ENCODE results near the gene DHCR7. TPM values are rescaled to one million over a fixed set of nuclear protein-coding genes. Genes with fewer than 3 reads are reported as not detected.
A peak's percentile ranks its signal among the peaks of the same experiment; 100 is the strongest.

Gene DHCR7
- total RNA-seq, 2 experiments from 2014 or later: 66.4 to 68.9 TPM

DNA sequence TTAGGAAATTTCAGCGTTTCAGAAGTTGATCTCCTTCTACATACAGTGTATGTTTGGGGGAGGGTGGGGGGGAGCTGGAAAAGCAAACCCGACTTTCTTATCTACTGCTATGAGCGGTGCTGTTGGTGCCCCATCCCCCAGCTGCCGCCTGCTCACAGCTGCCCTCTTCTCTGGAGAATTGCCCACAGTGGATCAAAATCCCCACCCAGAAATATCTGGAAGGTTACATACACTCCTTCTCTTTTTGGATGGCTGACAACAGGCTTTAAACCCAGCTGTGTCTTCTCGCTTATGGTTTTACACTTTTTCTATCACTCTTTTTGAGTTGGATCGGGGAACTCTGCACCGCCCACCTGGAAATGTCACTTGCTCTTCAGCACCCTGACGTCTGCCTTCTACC, 56.4 kb downstream of the DHCR7 start:
- H3K4me1 Mint-ChIP-seq (ENCODE audit: low read depth): no peaks in the 10 kb centered on the region
- CTCF ChIA-PET: no interaction called here
- TF ChIP-seq, protein P1, sequence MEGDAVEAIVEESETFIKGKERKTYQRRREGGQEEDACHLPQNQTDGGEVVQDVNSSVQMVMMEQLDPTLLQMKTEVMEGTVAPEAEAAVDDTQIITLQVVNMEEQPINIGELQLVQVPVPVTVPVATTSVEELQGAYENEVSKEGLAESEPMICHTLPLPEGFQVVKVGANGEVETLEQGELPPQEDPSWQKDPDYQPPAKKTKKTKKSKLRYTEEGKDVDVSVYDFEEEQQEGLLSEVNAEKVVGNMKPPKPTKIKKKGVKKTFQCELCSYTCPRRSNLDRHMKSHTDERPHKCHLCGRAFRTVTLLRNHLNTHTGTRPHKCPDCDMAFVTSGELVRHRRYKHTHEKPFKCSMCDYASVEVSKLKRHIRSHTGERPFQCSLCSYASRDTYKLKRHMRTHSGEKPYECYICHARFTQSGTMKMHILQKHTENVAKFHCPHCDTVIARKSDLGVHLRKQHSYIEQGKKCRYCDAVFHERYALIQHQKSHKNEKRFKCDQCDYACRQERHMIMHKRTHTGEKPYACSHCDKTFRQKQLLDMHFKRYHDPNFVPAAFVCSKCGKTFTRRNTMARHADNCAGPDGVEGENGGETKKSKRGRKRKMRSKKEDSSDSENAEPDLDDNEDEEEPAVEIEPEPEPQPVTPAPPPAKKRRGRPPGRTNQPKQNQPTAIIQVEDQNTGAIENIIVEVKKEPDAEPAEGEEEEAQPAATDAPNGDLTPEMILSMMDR (IDR thresholded peaks at IDR 0.05): no peak

DNA sequence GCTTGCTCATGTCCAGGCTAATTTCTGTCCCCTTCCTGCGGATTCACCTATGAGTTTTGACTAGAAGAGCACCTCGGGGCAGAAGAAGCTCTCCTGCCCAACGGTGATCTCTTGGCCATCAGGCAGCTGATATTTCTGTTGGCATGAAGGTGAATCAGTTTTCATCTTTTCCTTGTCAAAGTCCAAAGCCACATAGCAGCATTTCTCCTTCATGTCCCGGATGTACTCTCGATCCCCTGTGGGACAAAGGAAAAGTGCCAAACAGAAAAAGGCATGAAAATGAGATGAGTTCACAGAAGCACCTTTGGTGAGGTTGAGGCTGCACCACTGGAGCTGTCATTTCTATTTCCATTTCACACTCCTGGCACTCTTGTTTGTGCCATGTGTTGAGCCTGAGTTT, 56.8 kb downstream of the DHCR7 start:
- CTCF ChIA-PET: no interaction called here
- Mint-ChIP-seq H3K4me3 (no peak overlapping the region), H3K9me3 (no peaks in the 10 kb centered on the region), H3K4me1 (ENCODE audit: low read depth) (no peaks in the 10 kb centered on the region), H3K27ac (no peak overlapping the region), H3K27me3 (peaks cover 6% of the 10 kb centered on the region), H3K36me3 (ENCODE audit: low read depth) (no peaks in the 10 kb centered on the region)
- POLR2A ChIA-PET: no interaction called here
- TF ChIP-seq, protein P1 (IDR thresholded peaks at IDR 0.05): no peak
- no peak for DNase-seq
- intact Hi-C loops (cut with micrococcal nuclease): no loop called here
- ATAC-seq: no peak

More for the DNA sequence above, 56.4 kb downstream of the DHCR7 start:
- H3K9me3 Mint-ChIP-seq: no peaks in the 10 kb centered on the region
- DNase-seq (no peak), ATAC-seq (no peak)
- H3K27me3 Mint-ChIP-seq: peaks cover 6% of the 10 kb centered on the region
- H3K4me3 Mint-ChIP-seq: no peak overlapping the region
- no peaks in the 10 kb centered on the region for H3K36me3 Mint-ChIP-seq (ENCODE audit: low read depth)
- POLR2A ChIA-PET: no interaction called here
- no peak overlapping the region for H3K27ac Mint-ChIP-seq
- intact Hi-C loops (cut with micrococcal nuclease): no loop called here

DNA sequence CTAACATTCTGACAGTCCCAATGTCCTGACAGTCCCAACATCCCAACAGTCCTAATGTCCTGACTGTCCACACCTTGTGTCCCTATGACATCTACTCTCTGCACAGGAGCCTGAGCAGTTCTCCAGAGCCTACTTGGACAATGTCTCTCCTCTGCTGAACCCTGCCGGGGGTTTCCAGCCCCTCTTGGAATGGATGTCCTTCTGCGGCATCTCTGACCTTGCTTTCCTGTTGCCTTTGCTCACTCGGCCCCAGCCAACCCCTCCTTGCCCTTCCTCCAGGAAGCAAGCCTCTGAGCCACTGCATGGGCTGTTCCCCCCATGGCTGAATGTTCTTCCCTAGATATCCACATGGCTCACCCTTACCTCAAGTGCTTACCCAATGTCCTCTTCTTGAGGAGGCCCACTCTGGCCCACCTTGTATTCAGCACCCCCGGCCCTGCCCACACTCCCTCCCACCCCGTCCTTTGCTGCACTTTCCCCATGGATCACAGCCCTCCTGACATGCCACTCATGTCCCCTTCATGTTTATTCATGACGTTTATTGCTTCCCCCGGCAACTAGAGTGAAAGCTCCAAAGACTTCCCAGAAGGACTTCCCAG, 59.5 kb downstream of the DHCR7 start:
- TF ChIP-seq, protein P1 (IDR thresholded peaks at IDR 0.05): no peak
- Mint-ChIP-seq H3K27ac (no peak overlapping the region), H3K36me3 (ENCODE audit: low read depth) (no peaks in the 10 kb centered on the region), H3K9me3 (no peaks in the 10 kb centered on the region), H3K27me3 (peaks cover 7% of the 10 kb centered on the region), H3K4me3 (no peak overlapping the region), H3K4me1 (ENCODE audit: low read depth) (no peaks in the 10 kb centered on the region)
- CTCF ChIA-PET: no interaction called here
- DNase-seq (peak; percentile 11), ATAC-seq (peak; percentile 56)
- intact Hi-C loops (cut with micrococcal nuclease): no loop called here
- POLR2A ChIA-PET: no interaction called here

DNA sequence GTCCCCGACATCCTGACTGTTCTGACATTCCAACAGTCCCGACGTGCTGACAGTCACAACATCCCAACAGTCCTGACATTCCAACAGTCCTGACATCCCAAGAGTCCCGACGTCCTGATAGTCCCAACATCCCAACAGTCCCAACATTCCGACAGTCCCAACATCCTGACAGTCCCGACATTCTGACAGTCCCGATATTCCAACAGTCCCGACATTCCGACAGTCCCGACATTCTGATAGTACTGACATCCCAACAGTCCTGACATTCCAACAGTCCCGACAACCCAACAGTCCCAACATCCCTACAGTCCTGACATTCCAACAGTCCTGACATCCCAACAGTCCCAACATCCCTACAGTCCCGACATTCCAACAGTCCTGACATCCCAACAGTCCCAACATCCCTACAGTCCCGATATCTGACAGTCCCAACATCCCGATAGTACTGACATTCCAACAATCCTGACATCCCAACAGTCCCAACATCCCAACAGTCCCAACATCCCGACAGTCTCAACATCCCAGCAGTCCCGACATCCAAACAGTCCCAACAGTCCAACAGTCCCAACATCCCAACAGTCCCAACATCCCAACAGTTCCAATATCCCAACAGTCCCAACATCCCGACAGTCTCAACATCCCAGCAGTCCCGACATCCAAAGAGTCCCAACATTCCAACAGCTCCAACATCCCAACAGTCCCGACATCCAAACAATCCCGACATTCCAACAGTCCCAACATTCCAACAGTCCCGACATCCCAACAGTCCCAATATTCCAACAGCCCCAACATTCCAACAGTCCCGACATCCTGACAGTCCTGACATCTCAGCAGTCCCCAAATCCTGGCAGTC, 60.2 kb downstream of the DHCR7 start:
- DNase-seq: no peak
- Mint-ChIP-seq H3K9me3 (no peaks in the 10 kb centered on the region), H3K27ac (no peak overlapping the region), H3K36me3 (ENCODE audit: low read depth) (no peaks in the 10 kb centered on the region), H3K27me3 (peaks cover 6% of the 10 kb centered on the region), H3K4me3 (no peak overlapping the region), H3K4me1 (ENCODE audit: low read depth) (no peaks in the 10 kb centered on the region)
- intact Hi-C loops (cut with micrococcal nuclease): no loop called here
- TF ChIP-seq, protein P1 (IDR thresholded peaks at IDR 0.05): no peak
- ATAC-seq: no peak
- ChIA-PET CTCF (no interaction called here), POLR2A (no interaction called here)

DNA sequence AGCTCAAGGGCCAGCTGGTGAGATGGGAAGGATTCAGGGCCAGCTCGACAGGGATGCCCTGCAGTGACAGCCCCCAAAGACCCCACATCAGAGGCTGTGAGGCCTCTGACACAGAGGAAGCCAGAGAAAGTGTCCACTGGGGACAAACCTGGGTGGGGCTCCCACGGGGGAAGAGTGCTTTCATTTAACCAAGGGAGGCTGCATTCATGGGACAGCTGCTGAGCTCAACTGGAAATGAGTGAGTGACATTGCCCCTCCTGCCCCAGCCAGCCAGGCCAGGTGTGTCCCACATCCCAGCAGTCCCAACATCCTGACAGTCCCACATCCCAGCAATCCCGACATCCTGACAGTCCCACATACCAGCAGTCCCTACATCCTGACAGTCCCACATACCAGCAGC, 61.0 kb downstream of the DHCR7 start:
- ChIA-PET POLR2A (no interaction called here), CTCF (no interaction called here)

More for the DNA sequence above, 61.0 kb downstream of the DHCR7 start:
- Mint-ChIP-seq H3K9me3 (no peaks in the 10 kb centered on the region), H3K36me3 (ENCODE audit: low read depth) (no peaks in the 10 kb centered on the region), H3K27me3 (peaks cover 6% of the 10 kb centered on the region), H3K4me1 (ENCODE audit: low read depth) (no peaks in the 10 kb centered on the region), H3K4me3 (no peak overlapping the region), H3K27ac (no peak overlapping the region)
- ATAC-seq (no peak), DNase-seq (peak; percentile 9)
- TF ChIP-seq, protein P1 (IDR thresholded peaks at IDR 0.05): no peak
- intact Hi-C loops (cut with micrococcal nuclease): no loop called here
